Astrocyte of the spinal cord (primary cell): ENCODE measurements around the gene SKIC2.
"Not testable (repeated sequence)": the region's sequence is repeated elsewhere in the genome, so short reads cannot be mapped to it uniquely, and the experiment has no call there.

ENCODE experiments used
- DNase-seq: peaks from one replicate; pipeline ENCODE4 v3.0.0; 2011; ENCODE audit warnings: low read depth, low spot score
- H3K4me3 ChIP-seq: 2 replicates; pipeline ENCODE4 v1.5.1; 2011; ENCODE audit warnings: low read depth, mild to moderate bottlenecking, low read length, moderate library complexity
- in situ Hi-C: cut with HindIII; loops from 2 replicates; pipeline ENCODE4 v1.10.0; 2017; ENCODE audit warnings: low sequenced_read_pairs

The SKIC2 gene

GRCh38 chr6:31994421-31994820 is 35.4 kb downstream of the SKIC2 start:
- in situ Hi-C loops, DNase-seq, H3K4me3 ChIP-seq: not testable (repeated sequence)

- DNase-seq, in situ Hi-C loops, H3K4me3 ChIP-seq: not testable (repeated sequence)
Measured at GRCh38 chr6:31996385-31996784, 37.4 kb downstream of the SKIC2 start.

- H3K4me3 ChIP-seq, DNase-seq, in situ Hi-C loops: not testable (repeated sequence)
Measured at GRCh38 chr6:32002546-32003268, 43.7 kb downstream of the SKIC2 start.

- DNase-seq, in situ Hi-C loops, H3K4me3 ChIP-seq: not testable (repeated sequence)
Measured at GRCh38 chr6:32003301-32003700, 44.3 kb downstream of the SKIC2 start.

GRCh38 chr6:32004393-32004792 is 45.4 kb downstream of the SKIC2 start:
- DNase-seq, in situ Hi-C loops, H3K4me3 ChIP-seq: not testable (repeated sequence)

- H3K4me3 ChIP-seq, DNase-seq, in situ Hi-C loops: not testable (repeated sequence)
Measured at GRCh38 chr6:32004864-32005537, 46.0 kb downstream of the SKIC2 start.

GRCh38 chr6:32005538-32005880 is 46.5 kb downstream of the SKIC2 start:
- in situ Hi-C loops, DNase-seq, H3K4me3 ChIP-seq: not testable (repeated sequence)

- DNase-seq, in situ Hi-C loops, H3K4me3 ChIP-seq: not testable (repeated sequence)
Measured at GRCh38 chr6:32005991-32006529, 47.1 kb downstream of the SKIC2 start.

GRCh38 chr6:32007086-32007485 is 48.1 kb downstream of the SKIC2 start:
- DNase-seq, in situ Hi-C loops, H3K4me3 ChIP-seq: not testable (repeated sequence)

GRCh38 chr6:32008037-32008436 is 49.1 kb downstream of the SKIC2 start:
- H3K4me3 ChIP-seq, in situ Hi-C loops, DNase-seq: not testable (repeated sequence)

- H3K4me3 ChIP-seq, in situ Hi-C loops, DNase-seq: not testable (repeated sequence)
Measured at GRCh38 chr6:32008616-32009015, 49.6 kb downstream of the SKIC2 start.

- in situ Hi-C loops, DNase-seq, H3K4me3 ChIP-seq: not testable (repeated sequence)
Measured at GRCh38 chr6:32009537-32009936, 50.6 kb downstream of the SKIC2 start.

GRCh38 chr6:32010856-32011530 is 52.0 kb downstream of the SKIC2 start:
- DNase-seq, in situ Hi-C loops, H3K4me3 ChIP-seq: not testable (repeated sequence)

GRCh38 chr6:32012941-32013617 is 54.1 kb downstream of the SKIC2 start:
- in situ Hi-C loops, DNase-seq, H3K4me3 ChIP-seq: not testable (repeated sequence)

- in situ Hi-C loops, H3K4me3 ChIP-seq, DNase-seq: not testable (repeated sequence)
Measured at GRCh38 chr6:32013738-32014137, 54.8 kb downstream of the SKIC2 start.

- H3K4me3 ChIP-seq, in situ Hi-C loops: not testable (repeated sequence)
Measured at GRCh38 chr6:32014547-32014946, 55.6 kb downstream of the SKIC2 start, which contains the start of gene C4B. Gene C4B, plus strand, starts transcription at chr6:32014795. Its CDS starts 51 bp downstream, at chr6:32014846.

More at GRCh38 chr6:32014547-32014946, 55.6 kb downstream of the SKIC2 start, which contains the start of gene C4B:
- not testable (repeated sequence) for DNase-seq
